ENCODE results near the gene TCERG1L.

- TF ChIP-seq POLR2AphosphoS5 (IDR thresholded peaks at IDR 0.05; ENCODE audit: low read depth, low read length), result no peak
- no peak for TF ChIP-seq REST (IDR thresholded peaks at IDR 0.05; ENCODE audit: insufficient read depth in 1 of 2, low read depth in 2 of 2, low read length in 2 of 2)
- no peak for TF ChIP-seq TAF1 (IDR thresholded peaks at IDR 0.05; ENCODE audit: borderline replicate concordance, insufficient read depth, low read length)
- no peak for TF ChIP-seq FOXP2 (optimal IDR thresholded peaks at IDR 0.05; ENCODE audit: borderline replicate concordance, extremely low read depth, extremely low read length, insufficient read depth)
- no peak for TF ChIP-seq SIN3A (IDR thresholded peaks at IDR 0.05; ENCODE audit: borderline replicate concordance, insufficient read depth, low read length)
Measured at GRCh38 chr10:131081786-131082185, 229.7 kb downstream of the TCERG1L start.
